A172 (cell line): ENCODE measurements around the gene SPDYC. TPM values are rescaled to one million over a fixed set of nuclear protein-coding genes. Genes with fewer than 3 reads are reported as not detected.

ENCODE experiments used
- DNase-seq: peaks from one replicate; pipeline ENCODE4 v3.0.0-alpha.2; 2015; ENCODE audit warnings: low spot score
- total RNA-seq: library from RNA; depleted of rRNA; stranded (reverse); fragments of >200 nt; shearing (Covaris generic); gene quantifications from 2 replicates; pipeline ENCODE4 v1.2.3, GENCODE V29; 2014

Gene SPDYC
- total RNA-seq, 1 experiment from 2014 or later, result not detected

DNA sequence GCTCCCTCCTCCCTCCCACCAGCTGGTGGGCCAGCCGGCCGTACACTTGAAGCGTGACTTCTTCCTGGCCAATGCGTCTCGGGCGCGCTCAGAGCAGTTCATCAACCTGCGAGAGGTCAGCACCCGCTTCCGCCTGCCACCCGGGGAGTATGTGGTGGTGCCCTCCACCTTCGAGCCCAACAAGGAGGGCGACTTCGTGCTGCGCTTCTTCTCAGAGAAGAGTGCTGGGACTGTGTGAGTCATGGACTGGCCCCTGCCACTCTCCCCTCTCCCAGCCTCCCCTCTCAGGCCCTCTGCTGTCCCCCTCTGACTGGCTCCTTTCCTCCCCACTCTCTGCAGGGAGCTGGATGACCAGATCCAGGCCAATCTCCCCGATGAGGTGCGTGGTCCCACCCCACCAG is 36.4 kb downstream of the SPDYC start:
- no peak for DNase-seq

DNA sequence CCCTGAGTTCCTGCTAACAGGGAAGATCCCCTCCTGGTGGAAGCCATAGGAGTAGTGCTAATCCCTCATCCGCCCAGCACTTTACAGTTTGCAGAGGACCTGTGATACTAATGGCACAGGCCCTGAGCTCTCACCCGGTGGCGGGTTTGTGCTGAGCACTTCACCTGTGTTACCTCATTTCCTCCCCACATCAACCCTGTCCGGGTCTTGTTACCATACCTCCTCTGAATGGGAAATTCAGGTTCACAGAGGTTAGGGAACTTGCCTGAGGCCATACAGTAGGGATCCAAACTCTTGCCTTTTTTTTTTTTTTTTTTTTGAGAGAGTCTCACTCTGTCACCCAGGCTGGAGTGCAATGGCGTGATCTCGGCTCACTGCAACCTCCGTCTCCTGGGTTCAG is 36.9 kb downstream of the SPDYC start:
- no peak for DNase-seq

DNA sequence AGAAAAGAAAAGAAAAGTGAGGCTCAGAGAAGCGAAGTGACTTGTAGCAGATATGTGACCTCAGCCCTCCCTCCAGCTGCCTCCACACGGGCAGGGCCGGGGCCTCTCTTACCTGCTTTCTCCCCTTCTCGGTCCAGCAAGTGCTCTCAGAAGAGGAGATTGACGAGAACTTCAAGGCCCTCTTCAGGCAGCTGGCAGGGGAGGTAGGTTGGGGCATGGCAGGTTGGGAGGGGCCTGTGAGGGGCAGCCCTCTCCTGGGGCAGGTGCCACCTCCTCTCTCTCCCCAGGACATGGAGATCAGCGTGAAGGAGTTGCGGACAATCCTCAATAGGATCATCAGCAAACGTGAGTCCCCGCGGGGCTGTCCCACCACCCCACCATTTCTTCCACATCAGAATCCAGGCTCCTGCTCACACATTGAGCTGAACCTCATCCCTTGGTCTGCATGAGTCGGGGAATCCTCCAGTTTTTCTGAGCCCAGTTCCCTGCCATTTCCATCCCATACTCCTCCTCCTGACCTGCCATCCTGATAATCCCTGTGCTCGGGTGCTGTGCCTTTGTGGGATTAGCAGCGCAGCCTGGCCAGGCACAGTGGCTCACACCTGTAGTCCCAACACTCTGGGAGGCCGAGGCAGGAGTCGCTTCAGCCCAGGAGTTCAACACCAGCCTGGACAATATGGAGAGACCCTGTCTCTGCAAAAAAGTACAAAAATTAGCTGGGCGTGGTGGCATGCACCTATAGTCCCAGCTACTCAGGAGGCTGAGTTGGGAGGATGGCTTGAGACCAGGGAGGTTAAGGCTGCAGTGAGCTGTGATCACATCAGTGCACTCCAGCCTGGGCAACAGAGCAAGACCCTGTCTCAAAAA is 38.1 kb downstream of the SPDYC start:
- no peak for DNase-seq

DNA sequence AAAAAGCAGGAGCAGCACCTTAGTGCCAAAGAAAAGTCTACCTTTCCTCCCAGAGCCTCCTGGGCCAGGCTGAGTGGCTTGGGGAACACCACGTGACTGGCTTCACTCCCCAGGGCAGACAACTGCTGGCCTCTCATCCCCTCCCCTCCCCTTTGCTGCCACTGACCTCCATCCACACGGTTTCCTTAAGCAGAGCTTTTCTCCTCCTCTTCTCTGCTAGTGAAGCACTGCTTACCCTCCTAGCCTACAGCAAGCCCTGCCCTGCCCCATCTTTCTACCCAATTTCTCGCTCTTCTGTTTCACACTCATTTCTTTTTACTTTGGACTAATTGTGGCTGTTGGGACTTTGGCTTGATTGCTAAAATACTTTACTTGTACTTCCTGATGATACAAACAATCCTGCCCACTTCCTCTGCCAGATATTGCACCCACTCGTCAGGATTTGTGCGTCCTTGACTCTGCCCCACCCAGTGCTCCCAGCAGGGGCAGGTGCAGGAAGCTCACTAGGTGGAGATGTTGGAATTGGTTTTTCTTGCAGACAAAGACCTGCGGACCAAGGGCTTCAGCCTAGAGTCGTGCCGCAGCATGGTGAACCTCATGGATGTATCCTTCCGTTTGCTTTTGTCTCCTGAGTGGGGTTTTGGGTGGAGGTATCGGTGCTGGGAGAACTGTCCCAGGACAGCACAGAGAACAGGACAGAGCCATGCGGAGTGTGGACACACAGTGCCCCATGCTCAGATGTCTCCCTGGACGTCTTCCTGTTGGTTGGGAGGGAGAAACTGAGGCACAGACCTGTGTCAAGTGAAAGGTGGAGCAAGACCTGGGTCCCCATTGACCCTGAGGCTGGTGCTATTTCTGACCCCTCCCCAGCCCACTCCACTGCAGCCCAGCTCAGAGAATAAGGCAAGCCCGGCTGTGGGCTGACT is 39.0 kb downstream of the SPDYC start:
- DNase-seq, result no peak

DNA sequence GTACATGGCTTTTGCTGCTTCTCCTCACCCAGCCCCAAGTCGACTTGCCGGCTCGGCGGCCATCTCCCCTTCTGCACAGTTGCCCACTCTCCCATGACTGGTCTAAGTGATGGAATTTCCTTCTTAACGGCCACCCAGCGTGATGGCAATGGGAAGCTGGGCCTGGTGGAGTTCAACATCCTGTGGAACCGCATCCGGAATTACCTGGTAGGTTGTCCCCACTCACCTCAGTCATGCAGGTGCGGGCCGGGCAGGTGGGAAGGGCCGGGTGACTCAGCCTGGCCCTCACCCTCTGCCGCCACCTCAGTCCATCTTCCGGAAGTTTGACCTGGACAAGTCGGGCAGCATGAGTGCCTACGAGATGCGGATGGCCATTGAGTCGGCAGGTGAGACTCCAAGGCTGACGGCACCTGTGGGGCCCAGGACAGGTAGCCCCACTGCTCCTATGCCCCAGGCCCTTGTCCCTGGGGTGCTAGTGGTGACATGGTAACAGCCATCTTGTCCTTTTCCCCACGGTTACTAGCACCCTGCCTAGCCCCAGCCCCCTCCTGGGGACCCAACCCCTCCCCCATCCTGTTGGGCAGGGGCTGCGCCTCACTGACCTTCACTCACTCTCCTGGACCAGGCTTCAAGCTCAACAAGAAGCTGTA is 39.8 kb downstream of the SPDYC start:
- no peak for DNase-seq

DNA sequence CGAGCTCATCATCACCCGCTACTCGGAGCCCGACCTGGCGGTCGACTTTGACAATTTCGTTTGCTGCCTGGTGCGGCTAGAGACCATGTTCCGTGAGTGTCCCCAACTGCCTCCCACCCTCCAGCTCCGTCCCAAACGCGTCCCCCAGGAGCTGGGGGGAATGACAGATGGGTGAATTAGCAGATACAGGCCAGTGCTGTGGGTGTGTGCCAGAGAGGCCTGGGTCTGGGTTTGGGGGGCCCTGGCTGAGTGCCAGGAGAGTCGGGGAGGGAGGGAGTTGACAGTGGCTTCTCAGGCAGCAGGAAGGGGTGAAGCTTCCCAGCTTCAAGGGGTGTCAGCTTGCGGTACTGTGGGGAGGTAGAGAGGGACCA is 40.3 kb downstream of the SPDYC start:
- DNase-seq, result no peak

DNA sequence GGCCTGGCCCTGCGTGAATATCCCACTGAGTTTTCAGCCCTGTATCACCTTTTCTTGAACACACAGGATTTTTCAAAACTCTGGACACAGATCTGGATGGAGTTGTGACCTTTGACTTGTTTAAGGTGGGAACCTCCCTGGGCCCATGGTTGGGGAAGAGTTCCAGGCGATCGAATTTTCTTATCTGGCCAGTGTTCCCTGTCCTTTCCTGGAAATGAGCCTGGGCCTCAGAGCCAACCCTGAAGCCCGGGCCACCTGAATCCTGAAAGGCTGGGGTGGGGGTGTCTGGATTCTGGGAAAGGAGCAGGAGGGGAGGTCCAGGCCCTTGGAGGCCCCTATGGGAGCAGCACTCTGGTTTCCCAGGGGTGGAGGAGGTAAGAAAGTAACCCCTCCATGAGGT is 40.7 kb downstream of the SPDYC start:
- DNase-seq, result no peak

DNA sequence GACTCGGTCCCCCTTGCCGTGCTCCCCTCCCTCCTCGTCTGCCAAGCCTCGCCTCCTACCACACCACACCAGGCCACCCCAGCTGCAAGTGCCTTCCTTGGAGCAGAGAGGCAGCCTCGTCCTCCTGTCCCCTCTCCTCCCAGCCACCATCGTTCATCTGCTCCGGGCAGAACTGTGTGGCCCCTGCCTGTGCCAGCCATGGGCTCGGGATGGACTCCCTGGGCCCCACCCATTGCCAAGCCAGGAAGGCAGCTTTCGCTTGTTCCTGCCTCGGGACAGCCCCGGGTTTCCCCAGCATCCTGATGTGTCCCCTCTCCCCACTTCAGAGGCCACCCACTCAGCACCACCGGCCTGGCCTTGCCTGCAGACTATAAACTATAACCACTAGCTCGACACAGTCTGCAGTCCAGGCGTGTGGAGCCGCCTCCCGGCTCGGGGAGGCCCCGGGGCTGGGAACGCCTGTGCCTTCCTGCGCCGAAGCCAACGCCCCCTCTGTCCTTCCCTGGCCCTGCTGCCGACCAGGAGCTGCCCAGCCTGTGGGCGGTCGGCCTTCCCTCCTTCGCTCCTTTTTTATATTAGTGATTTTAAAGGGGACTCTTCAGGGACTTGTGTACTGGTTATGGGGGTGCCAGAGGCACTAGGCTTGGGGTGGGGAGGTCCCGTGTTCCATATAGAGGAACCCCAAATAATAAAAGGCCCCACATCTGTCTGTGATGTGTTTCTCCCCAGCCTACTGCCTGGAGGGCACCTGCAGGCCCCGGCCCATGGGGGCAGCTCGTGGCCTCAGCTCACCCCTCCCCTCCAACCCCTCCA is 41.5 kb downstream of the SPDYC start:
- DNase-seq, result no peak

DNA sequence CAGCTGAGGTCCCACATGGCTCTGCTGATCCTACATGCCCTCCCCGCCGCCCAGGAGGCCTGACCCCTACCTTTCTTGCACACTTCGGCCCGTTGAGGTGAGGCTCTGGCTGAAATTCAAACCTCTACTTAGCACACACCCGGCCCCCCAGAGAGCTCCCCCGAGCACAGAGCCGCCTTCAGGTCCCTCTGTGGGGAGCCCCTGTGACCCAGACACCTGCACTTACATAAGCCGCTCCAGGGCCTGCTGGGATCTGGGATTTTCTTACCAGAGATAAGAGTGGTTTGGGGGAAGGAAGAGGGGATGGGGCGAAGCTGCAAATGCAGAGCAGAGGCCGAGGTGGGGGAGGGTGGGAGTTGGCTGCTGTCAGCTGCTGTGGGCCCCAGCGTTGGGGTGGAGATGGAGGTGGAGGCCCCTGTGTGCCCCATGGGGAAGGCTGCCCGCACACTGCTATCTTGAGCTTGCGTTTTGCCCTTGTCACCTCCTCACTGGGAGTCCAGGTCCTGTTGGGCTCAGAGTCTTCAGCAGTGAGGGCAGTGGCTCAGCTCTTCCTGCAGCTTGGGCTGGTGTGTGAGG is 42.3 kb downstream of the SPDYC start:
- no peak for DNase-seq

DNA sequence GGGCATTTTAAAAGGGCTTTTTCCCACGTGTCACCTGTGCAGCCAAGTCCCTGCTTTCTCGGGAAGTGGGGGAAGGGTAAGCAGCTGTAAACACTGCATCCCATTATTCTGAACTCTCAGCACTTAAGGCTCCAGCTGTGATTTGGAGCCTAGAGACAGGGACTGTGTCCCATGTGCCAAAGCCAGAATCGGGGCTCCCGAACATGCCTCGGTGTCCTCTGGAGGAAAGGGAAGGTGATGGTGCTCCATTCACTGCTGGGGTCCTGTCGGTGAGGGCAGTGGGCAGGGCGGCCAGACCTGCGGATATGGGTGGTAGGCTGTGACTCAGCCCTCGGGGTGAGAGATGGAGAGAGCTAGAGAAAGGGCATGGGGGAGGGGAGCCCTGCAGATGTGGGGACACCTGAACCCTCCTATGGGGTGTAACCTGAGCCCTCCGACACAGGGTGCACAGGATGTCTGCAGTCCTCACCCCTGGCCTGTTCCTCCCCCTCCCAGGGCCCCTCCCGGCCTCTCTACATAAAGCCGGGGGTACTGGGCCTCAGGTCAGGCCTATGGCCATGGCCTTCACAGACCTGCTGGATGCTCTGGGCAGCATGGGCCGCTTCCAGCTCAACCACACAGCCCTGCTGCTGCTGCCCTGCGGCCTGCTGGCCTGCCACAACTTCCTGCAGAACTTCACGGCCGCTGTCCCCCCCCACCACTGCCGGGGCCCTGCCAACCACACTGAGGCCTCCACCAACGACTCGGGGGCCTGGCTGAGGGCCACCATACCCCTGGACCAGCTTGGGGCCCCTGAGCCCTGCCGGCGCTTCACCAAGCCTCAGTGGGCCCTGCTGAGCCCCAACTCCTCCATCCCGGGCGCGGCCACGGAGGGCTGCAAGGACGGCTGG is 43.5 kb downstream of the SPDYC start:
- DNase-seq, result no peak

DNA sequence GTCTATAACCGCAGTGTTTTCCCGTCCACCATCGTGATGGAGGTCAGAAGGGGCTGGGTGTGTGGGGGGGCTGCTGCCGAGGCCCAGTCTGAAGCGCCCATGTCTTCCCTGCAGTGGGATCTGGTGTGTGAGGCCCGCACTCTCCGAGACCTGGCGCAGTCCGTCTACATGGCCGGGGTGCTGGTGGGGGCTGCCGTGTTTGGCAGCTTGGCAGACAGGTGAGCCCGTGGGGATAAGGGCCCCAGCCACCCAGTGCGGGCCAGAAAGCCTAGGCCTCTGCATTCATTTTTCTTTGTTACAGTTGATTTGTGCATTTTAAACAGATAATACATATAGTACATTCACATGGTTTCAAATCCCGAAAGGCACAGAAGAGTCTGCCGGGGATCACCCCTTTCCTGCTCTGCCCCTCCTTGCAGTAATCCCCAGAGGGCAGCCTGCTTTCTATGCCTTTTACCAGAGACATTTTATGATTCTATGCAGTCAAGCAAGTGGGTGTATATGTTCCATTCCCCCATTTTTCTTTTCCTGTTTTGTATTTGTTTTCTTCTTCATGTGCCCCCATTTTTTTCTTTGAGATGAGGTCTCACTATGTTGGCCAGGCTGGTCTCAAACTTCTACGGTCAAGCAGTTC is 44.3 kb downstream of the SPDYC start:
- DNase-seq, result no peak

DNA sequence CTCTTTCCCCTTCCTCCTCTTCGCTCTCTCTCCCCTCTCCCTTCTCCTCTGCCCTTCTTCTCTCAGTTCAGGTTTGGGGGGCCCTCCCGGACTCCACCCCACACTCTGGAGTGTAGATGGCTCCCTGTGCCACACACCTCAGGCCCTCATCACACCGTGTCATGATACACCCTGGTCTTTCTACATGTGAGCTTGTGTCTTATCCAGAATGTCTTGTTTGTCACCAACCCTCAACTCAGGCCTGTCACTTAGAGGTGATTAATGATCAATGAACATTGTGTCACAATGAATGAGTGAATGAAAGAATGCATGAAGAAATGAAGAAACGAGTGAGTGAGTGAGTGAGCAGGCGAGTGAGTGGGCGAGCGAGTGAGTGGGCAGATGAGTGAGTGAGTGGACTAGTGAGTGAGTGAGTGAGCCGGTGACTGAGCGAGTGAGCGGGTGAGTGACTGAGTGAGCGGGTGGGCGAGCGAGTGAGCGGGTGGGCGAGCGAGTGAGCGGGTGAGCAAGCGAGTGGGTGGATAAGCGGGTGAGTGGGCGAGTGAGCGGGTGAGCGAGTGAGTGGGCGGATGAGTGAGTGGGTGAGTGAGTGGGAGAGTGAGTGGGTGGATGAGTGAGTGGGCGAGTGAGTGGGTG is 45.5 kb downstream of the SPDYC start:
- DNase-seq, result no peak

DNA sequence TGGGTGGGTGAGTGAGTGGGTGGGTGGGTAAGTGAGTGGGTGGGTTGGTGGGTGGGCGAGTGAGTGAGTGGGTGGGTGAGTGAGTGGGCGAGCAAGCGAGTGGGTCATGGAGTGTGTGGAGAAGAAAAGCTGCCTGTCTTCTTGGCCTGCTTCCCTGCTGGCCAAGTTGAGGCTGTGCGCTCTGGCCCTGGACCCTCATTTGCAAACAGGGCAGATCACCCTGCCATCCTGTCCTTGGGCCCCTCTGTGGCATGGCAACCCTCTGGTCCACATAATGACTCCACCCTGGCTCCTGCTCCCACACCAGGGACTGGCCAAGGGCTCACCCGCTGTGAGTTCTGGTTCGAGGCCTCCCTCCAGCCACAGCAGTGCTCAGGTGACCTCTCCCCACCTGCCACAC is 46.8 kb downstream of the SPDYC start:
- DNase-seq, result no peak

DNA sequence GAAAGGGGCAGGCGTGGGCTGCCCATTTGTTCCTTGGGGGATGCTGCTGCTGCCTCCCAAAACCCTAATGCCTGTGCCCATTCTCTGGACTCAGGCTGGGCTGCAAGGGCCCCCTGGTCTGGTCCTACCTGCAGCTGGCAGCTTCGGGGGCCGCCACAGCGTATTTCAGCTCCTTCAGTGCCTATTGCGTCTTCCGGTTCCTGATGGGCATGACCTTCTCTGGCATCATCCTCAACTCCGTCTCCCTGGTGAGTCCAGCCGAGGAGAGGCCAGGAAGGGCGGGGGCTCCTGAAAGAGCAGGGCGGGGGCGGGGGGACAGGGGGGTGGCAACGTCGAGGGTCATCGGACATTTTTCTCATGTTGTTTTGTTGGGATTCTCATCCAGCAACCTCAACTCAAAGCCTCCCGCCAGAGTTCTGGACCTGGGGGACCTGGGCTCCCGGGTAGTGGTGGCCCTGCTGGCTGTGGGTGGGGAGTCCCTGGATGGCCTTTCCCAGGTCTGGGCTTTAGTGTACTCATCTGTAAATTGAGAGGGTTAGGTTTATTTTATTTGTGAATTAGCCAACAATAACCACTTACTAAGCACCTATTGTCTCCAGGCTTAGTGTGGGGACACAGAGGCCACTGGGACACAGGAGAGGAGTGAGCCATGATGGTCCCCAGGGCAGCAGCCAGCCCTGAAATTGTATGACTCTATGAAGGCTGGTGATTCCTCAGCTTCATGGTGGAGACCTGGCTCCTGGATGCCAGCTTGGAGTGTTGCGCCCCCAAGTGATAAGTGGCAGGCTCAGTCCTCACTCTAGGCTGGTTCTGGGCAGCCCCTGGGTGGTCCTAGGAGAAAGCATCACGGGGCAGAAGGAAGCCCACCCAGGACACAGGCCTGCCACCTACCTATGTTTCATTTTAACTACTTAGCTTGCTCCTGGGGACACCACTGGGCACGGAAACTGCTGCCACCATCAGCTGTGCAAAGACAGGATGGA is 47.7 kb downstream of the SPDYC start:
- DNase-seq, result no peak

DNA sequence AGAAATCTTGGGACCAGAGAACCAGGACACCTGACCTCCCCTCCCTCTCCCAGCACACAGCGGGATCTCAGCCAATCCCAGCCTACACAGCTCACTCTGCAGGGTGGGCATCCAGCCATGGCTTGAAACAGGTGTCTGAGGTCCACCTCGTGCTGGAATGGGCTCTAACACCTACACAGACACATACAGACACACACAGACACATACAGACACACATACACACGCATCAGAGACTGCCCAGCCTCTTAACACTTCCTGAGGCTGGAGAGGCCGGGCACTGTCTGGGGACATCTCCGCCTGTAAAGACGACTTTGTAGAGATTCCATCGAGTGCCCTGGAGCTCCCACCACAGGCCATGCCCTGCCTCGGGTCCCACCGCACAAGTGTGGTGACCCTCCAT is 48.4 kb downstream of the SPDYC start:
- DNase-seq, result no peak

DNA sequence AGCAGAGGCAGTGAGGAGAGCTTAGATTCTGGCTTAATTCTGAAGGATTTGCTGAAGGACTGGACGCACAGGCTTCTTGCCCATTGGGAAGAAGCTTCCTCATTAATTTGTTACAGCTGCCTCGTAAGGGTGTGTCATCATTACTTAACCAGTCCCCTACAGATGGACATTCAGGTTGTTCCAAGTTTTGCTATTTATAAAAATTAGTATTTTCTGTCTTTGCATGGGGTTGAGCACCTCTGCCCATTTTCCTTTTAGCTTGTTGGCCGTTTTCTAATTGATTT is 49.8 kb downstream of the SPDYC start:
- DNase-seq, result no peak

DNA sequence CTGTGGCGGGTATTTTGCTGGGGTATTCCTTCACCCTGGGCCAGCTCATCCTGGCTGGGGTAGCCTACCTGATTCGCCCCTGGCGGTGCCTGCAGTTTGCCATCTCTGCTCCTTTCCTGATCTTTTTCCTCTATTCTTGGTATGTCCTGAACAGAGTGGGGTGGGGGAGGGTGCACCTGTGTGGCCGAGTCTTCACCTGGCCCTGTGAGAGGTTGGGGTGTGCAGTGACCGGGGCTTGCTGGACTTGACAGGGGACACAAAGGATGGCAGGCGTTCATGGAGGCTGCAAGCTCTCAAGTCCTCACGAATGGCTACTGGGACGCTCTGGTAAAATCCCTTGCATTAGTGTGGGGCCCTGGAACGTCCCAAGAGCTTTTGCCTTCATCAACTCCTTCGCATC is 51.0 kb downstream of the SPDYC start:
- no peak for DNase-seq
